Activated T-cell treated with anti-CD3 and anti-CD28 coated beads for 24 hours (primary cell): ENCODE results near the gene GALNTL6.
"Not testable (repeated sequence)": the region's sequence is repeated elsewhere in the genome, so short reads cannot be mapped to it uniquely, and the experiment has no call there.

Source experiments
- DNase-seq: peaks from one replicate; pipeline ENCODE4 v3.0.0-alpha.2; 2020; ENCODE audit warnings: low read depth

The GALNTL6 gene

GRCh38 chr4:172392741-172393140, 579.5 kb downstream of the GALNTL6 start:
- no peak for DNase-seq

GRCh38 chr4:172393220-172393619, 580.0 kb downstream of the GALNTL6 start:
- DNase-seq = no peak

GRCh38 chr4:172404676-172405075, 591.5 kb downstream of the GALNTL6 start:
- DNase-seq = no peak

- DNase-seq = no peak
Observed at GRCh38 chr4:172410363-172410762, 597.2 kb downstream of the GALNTL6 start.

- DNase-seq = no peak
Observed at GRCh38 chr4:172411149-172411548, 597.9 kb downstream of the GALNTL6 start.

- DNase-seq = no peak
Observed at GRCh38 chr4:172412851-172413580, 599.8 kb downstream of the GALNTL6 start.

GRCh38 chr4:172428979-172429378, 615.8 kb downstream of the GALNTL6 start:
- DNase-seq = not testable (repeated sequence)

- no peak for DNase-seq
Observed at GRCh38 chr4:172480471-172480870, 667.3 kb downstream of the GALNTL6 start.

- no peak for DNase-seq
Observed at GRCh38 chr4:172481802-172482508, 668.8 kb downstream of the GALNTL6 start.

GRCh38 chr4:172485007-172485406, 671.8 kb downstream of the GALNTL6 start:
- no peak for DNase-seq

GRCh38 chr4:172486531-172486930, 673.3 kb downstream of the GALNTL6 start:
- no peak for DNase-seq

GRCh38 chr4:172489861-172490260, 676.7 kb downstream of the GALNTL6 start:
- DNase-seq = no peak

GRCh38 chr4:172495769-172496168, 682.6 kb downstream of the GALNTL6 start:
- no peak for DNase-seq

- no peak for DNase-seq
Observed at GRCh38 chr4:172497321-172497720, 684.1 kb downstream of the GALNTL6 start.

- no peak for DNase-seq
Observed at GRCh38 chr4:172514011-172514410, 700.8 kb downstream of the GALNTL6 start.

- no peak for DNase-seq
Observed at GRCh38 chr4:172514801-172515200, 701.6 kb downstream of the GALNTL6 start.

GRCh38 chr4:172515266-172515879, 702.2 kb downstream of the GALNTL6 start:
- no peak for DNase-seq

- DNase-seq = no peak
Observed at GRCh38 chr4:172517391-172517790, 704.2 kb downstream of the GALNTL6 start.

GRCh38 chr4:172521248-172521647, 708.0 kb downstream of the GALNTL6 start:
- DNase-seq = no peak

- DNase-seq = no peak
Observed at GRCh38 chr4:172521680-172522079, 708.5 kb downstream of the GALNTL6 start.

GRCh38 chr4:172543249-172543648, 730.0 kb downstream of the GALNTL6 start:
- DNase-seq = no peak

- no peak for DNase-seq
Observed at GRCh38 chr4:172546782-172547181, 733.6 kb downstream of the GALNTL6 start.

- DNase-seq = no peak
Observed at GRCh38 chr4:172547724-172548123, 734.5 kb downstream of the GALNTL6 start.
